Suprapubic skin (tissue), 3 donors: ENCODE data around the gene XIST.

Experiments
- CTCF ChIP-seq, 2 donors: fragments of 200-600 bp in 1 of 2; fragments of 450-650 bp in 1 of 2; sonication (generic) in 1 of 2; IDR thresholded peaks; one replicate each; pipeline ENCODE4 v1.5.1; 2016 to 2019; ENCODE audit warnings: antibody characterized with exemption in 2 of 2, mild to moderate bottlenecking in 1 of 2, moderate library complexity in 1 of 2
- EP300 ChIP-seq: sonication (generic); formaldehyde crosslinking; IDR thresholded peaks from one replicate; pipeline ENCODE4 v1.6.1; 2017; ENCODE audit warnings: antibody characterized with exemption
- POLR2A ChIP-seq, 2 donors: fragments of 450-650 bp; IDR thresholded peaks; one replicate each; pipeline ENCODE4 v1.6.1; 2017; ENCODE audit warnings: antibody characterized with exemption in 2 of 2, mild to moderate bottlenecking in 2 of 2, moderate library complexity in 2 of 2

GRCh38 chrX:73876911-73877310 is 24.4 kb upstream of the XIST start:
- TF ChIP-seq POLR2A (IDR thresholded peaks at IDR 0.05) (no peak), CTCF (IDR thresholded peaks at IDR 0.05) (no peak), EP300 (no peak)
